ENCODE results near the gene MMP28. TPM values are rescaled to one million over a fixed set of nuclear protein-coding genes. Genes with fewer than 3 reads are reported as not detected.
A peak's percentile ranks its signal among the peaks of the same experiment; 100 is the strongest.

The MMP28 gene
- total and polyA plus RNA-seq, 12 donors = 0.67 to 11.1 (median 4.6) TPM

GRCh38 chr17:35788477-35789368 is 6.7 kb downstream of the MMP28 start:
- no peaks in the 10 kb centered on the region for H3K36me3 ChIP-seq (replicated peaks in 1 of 2)
- intact Hi-C loops (cut with DNase I) = no loop called here
- no peak for TF ChIP-seq CTCF (IDR thresholded peaks at IDR 0.05)
- TF ChIP-seq POLR2A (IDR thresholded peaks at IDR 0.05) = no peak
- no peak overlapping the region for H3K4me3 ChIP-seq
- 6 to 56% (median 34%) methylated on average over 2 of the region's 2 CpGs for WGBS, 4 donors
- H3K4me1 ChIP-seq (replicated peaks in 1 of 2) = peaks cover 21 to 33% of the 10 kb centered on the region in 2 donors
- no peaks in the 10 kb centered on the region for H3K9me3 ChIP-seq (replicated peaks in 1 of 3)
- no peaks in the 10 kb centered on the region for H3K27me3 ChIP-seq
- peak overlapping the region in 3 of 5 donors; percentile 18 to 70 (median 20) for H3K27ac ChIP-seq
- peak in 1 of 7 donors; percentile 42 for DNase-seq

- TF ChIP-seq POLR2A (IDR thresholded peaks at IDR 0.05) (no peak), CTCF (IDR thresholded peaks at IDR 0.05) (no peak)
- Histone ChIP-seq H3K27me3 (no peaks in the 10 kb centered on the region), H3K36me3 (replicated peaks in 1 of 2) (no peaks in the 10 kb centered on the region), H3K4me1 (replicated peaks in 1 of 2) (peaks cover 29 to 42% of the 10 kb centered on the region in 2 donors), H3K9me3 (replicated peaks in 1 of 3) (no peaks in the 10 kb centered on the region), H3K4me3 (no peak overlapping the region), H3K27ac (peak overlapping the region in 3 of 5 donors; percentile 48 to 76 (median 72))
- intact Hi-C loops (cut with DNase I) = no loop called here
- 5 to 29% (median 19%) methylated on average over 3 of the region's 3 CpGs for WGBS, 4 donors
- DNase-seq = peak in 1 of 7 donors; percentile 14
These were observed 8.5 kb downstream of the MMP28 start for GRCh38 chr17:35786941-35787432.

- no peaks in the 10 kb centered on the region for H3K9me3 ChIP-seq (replicated peaks in 1 of 3)
- no peaks in the 10 kb centered on the region for H3K27me3 ChIP-seq
- H3K36me3 ChIP-seq (replicated peaks in 1 of 2) = no peaks in the 10 kb centered on the region
- DNase-seq = peak in 1 of 7 donors; percentile 15
- WGBS, 4 donors = 65 to 77% (median 71%) methylated on average over 2 of the region's 2 CpGs
- H3K4me1 ChIP-seq (replicated peaks in 1 of 2) = peaks cover 29 to 42% of the 10 kb centered on the region in 2 donors
- TF ChIP-seq POLR2A (IDR thresholded peaks at IDR 0.05) (no peak), CTCF (IDR thresholded peaks at IDR 0.05) (no peak)
- intact Hi-C loops (cut with DNase I) = no loop called here
- peak overlapping the region in 2 of 5 donors; percentile 75 to 88 for H3K27ac ChIP-seq
- H3K4me3 ChIP-seq = no peak overlapping the region
These were observed 10.5 kb downstream of the MMP28 start for GRCh38 chr17:35784895-35785294.

- peaks cover 19 to 25% of the 10 kb centered on the region in 2 donors for H3K4me1 ChIP-seq (replicated peaks in 1 of 2)
- H3K9me3 ChIP-seq (replicated peaks in 1 of 3) = no peaks in the 10 kb centered on the region
- TF ChIP-seq POLR2A (IDR thresholded peaks at IDR 0.05) (no peak), CTCF (IDR thresholded peaks at IDR 0.05) (no peak)
- H3K36me3 ChIP-seq (replicated peaks in 1 of 2) = no peaks in the 10 kb centered on the region
- intact Hi-C loops (cut with DNase I) = no loop called here
- H3K27me3 ChIP-seq = no peaks in the 10 kb centered on the region
- 90 to 96% (median 91%) methylated on average over 3 of the region's 3 CpGs for WGBS, 4 donors
- no peak overlapping the region for H3K4me3 ChIP-seq
- H3K27ac ChIP-seq = no peak overlapping the region
- DNase-seq = no peak
These were observed 14.5 kb downstream of the MMP28 start for GRCh38 chr17:35780950-35781349.
